Fibroblast of lung (primary cell): ENCODE results near the gene DOK4.

Experiments used
- CTCF ChIP-seq, 2 donors: IDR thresholded peaks in 1 of 2; conservative IDR thresholded peaks in 1 of 2; 1 replicate in 1 of 2; 2 replicates in 1 of 2; pipeline ENCODE4 v1.5.1; 2011 to 2012; ENCODE audit warnings: low read length in 2 of 2, control low read depth in 1 of 2, inconsistent platforms in 1 of 2, low read depth in 1 of 2, mild to moderate bottlenecking in 1 of 2
- EZH2 ChIP-seq: IDR thresholded peaks from 2 replicates; pipeline ENCODE4 v1.5.1; 2012; ENCODE audit warnings: low read length, control low read depth, mild to moderate bottlenecking; ENCODE audit errors: missing control alignments

DNA sequence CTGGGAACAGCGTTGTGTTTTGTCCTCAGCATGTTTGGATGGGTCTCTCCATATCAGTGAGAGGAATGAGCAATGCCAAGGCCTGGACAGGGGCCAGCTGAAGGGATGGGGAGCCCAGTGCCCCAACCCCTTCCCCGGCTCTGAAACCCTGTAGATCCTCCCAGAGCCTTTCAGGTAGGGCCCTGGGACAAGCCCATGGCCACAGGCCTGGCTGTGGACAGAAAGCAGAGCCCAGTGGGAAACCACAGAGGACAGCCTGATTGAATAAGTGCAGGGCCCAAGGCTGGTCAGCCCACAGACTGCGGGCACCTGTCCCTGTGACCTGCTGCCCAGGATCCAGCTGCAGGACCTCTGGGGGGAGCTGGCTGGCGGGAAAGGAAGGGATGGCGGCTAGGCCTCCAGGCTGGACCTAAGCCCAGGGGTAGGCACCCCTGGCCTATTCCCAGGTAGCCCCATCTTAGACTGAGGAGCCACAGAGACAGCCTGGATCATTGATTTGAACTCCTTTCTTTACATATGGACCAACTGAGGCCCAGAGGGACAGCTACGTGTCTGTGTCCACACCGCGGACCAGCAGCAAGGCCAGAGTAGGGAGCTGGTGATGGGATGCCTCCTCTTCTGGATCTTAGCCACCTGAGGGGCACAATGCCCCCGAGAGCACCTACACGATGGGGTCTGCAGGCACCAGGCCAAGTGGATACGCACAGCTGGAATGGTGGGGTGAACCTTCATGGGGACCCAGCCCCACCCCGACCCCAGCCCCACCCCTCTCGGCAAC lies 48.8 kb upstream of the DOK4 start:
- no peak for TF ChIP-seq CTCF (conservative IDR thresholded peaks at IDR 0.05 in 1 of 2, IDR thresholded peaks at IDR 0.05 in 1 of 2; ENCODE audit: low read depth in 1 of 2, low read length in 2 of 2)
- no peak for TF ChIP-seq EZH2
